HT-29 (cell line): Measurements from ENCODE around the gene UBE2M. TPM values are rescaled to one million over a fixed set of nuclear protein-coding genes. Genes with fewer than 3 reads are reported as not detected.
"Not testable (repeated sequence)": the region's sequence is repeated elsewhere in the genome, so short reads cannot be mapped to it uniquely, and the experiment has no call there.

ENCODE experiments used
- DNase-seq: peaks from one replicate; pipeline ENCODE4 v3.0.0-alpha.2; 2015; ENCODE audit warnings: low spot score
- small RNA-seq: library from RNA; depleted of rRNA; stranded (forward); fragments of <200 nt; gene quantifications from one replicate; pipeline ENCODE3, GENCODE V24; 2014
- total RNA-seq: library from RNA; depleted of rRNA; stranded (reverse); fragments of >200 nt; shearing (Covaris generic); gene quantifications from 2 replicates; pipeline ENCODE4 v1.2.3, GENCODE V29; 2014; rRNA removed

Gene UBE2M
- total RNA-seq, 1 experiment from 2014 or later = 201 TPM

GRCh38 chr19:58513694-58514563 lies 44.5 kb downstream of the UBE2M start:
- peak; percentile 99 for DNase-seq

GRCh38 chr19:58513213-58513693 lies 45.2 kb downstream of the UBE2M start:
- peak; percentile 28 for DNase-seq

- DNase-seq = peak; percentile 61
These were observed 46.8 kb downstream of the UBE2M start, which contains the start of gene SLC27A5 for GRCh38 chr19:58511353-58512208. Gene SLC27A5, minus strand, starts transcription at chr19:58511992. Its CDS starts 37 bp downstream, at chr19:58511955.

GRCh38 chr19:58510084-58510862 lies 48.1 kb downstream of the UBE2M start:
- DNase-seq = no peak

GRCh38 chr19:58509731-58510083 lies 48.7 kb downstream of the UBE2M start:
- no peak for DNase-seq

GRCh38 chr19:58507602-58508223 lies 50.7 kb downstream of the UBE2M start:
- not testable (repeated sequence) for DNase-seq

Small RNA genes within 50 kb of the gene (small RNA-seq; reads per million reads assigned to genes)
- 0.29 reads per million for gene MIR6807
- not detected for gene RN7SL525P

Other genes with a start within 250 kb of the UBE2M start
- 3.6 and 3.7 TPM in 2 replicates for gene ZSCAN22, start 231.6 kb downstream of the UBE2M start, total RNA-seq
- 0.47 TPM in 1 of 2 replicates, not detected in the other for gene A1BG, start 205.1 kb downstream of the UBE2M start, total RNA-seq
- 2.0 and 6.0 TPM in 2 replicates for gene ZNF497, start 195.9 kb downstream of the UBE2M start, total RNA-seq
- 8.3 and 10.4 TPM in 2 replicates for gene ZNF837, start 177.6 kb downstream of the UBE2M start, total RNA-seq
- 5,822 and 6,132 TPM in 2 replicates for gene RPS5, start 171.3 kb downstream of the UBE2M start, total RNA-seq
- gene RNF225, start 163.0 kb downstream of the UBE2M start, total RNA-seq = 0.58 and 0.99 TPM in 2 replicates
- 26.6 and 33.1 TPM in 2 replicates for gene ZNF584, start 150.0 kb downstream of the UBE2M start, total RNA-seq
- not detected in 2 replicates for gene ZNF132, start 118.5 kb downstream of the UBE2M start, total RNA-seq
- gene ZNF324B, start 107.0 kb downstream of the UBE2M start, total RNA-seq = 10.4 and 20.9 TPM in 2 replicates
- gene ZNF324, start 91.5 kb downstream of the UBE2M start, total RNA-seq = 28.6 and 29.5 TPM in 2 replicates
- 19.2 and 22.7 TPM in 2 replicates for gene ZNF446, start 82.3 kb downstream of the UBE2M start, total RNA-seq
- 60.6 and 74.5 TPM in 2 replicates for gene SLC27A5, start 46.6 kb downstream of the UBE2M start, total RNA-seq
- gene ZBTB45, start 38.8 kb downstream of the UBE2M start, total RNA-seq = 25.6 and 27.4 TPM in 2 replicates
- gene TRIM28, start 14.5 kb downstream of the UBE2M start, total RNA-seq = 1,771 and 1,829 TPM in 2 replicates
- 236 and 268 TPM in 2 replicates for gene CHMP2A, start 3.5 kb downstream of the UBE2M start, total RNA-seq
- 92.5 and 94.8 TPM in 2 replicates for gene MZF1, start 14.7 kb upstream of the UBE2M start, total RNA-seq